Transverse colon (tissue), 4 donors: ENCODE results near the gene SYCE1L. TPM values are rescaled to one million over a fixed set of nuclear protein-coding genes. Genes with fewer than 3 reads are reported as not detected.
A peak's percentile ranks its signal among the peaks of the same experiment; 100 is the strongest.

Source experiments
- DNase-seq: peaks from one replicate; pipeline ENCODE4 v3.0.0-alpha.2; 2019
- H3K27ac ChIP-seq, 4 donors: fragments of 200-600 bp; sonication (generic); 2 replicates each; pipeline ENCODE4 v1.5.1; 2016 to 2018; ENCODE audit warnings: inconsistent platforms in 4 of 4
- H3K27me3 ChIP-seq: fragments of 200-600 bp; sonication (generic); 2 replicates; pipeline ENCODE4 v1.5.1; 2017; ENCODE audit warnings: inconsistent platforms
- H3K36me3 ChIP-seq, 4 donors: fragments of 200-600 bp; sonication (generic); 2 replicates each; pipeline ENCODE4 v1.5.1; 2017 to 2019; ENCODE audit warnings: inconsistent platforms in 4 of 4
- H3K4me1 ChIP-seq, 4 donors: fragments of 200-600 bp; sonication (generic); 2 replicates each; pipeline ENCODE4 v1.5.1; 2017 to 2020; ENCODE audit warnings: inconsistent platforms in 4 of 4
- H3K4me3 ChIP-seq, 4 donors: fragments of 200-600 bp; sonication (generic); 1 replicate in 1 of 4; 2 replicates in 3 of 4; pipeline versions ENCODE4 v1.5.1 to v1.6.1; 2017 to 2019; ENCODE audit warnings: inconsistent platforms in 4 of 4
- H3K9me3 ChIP-seq, 2 donors: fragments of 200-600 bp; sonication (generic); 2 replicates each; pipeline ENCODE4 v1.5.1; 2017 to 2019; ENCODE audit warnings: inconsistent platforms in 2 of 2
- EP300 ChIP-seq: sonication (generic); formaldehyde crosslinking; IDR thresholded peaks from one replicate; pipeline ENCODE4 v1.6.1; 2017; ENCODE audit warnings: antibody characterized with exemption, low read depth
- POLR2A ChIP-seq: fragments of 450-650 bp; IDR thresholded peaks from one replicate; pipeline ENCODE4 v1.6.1; 2016; ENCODE audit warnings: antibody characterized with exemption, mild to moderate bottlenecking, moderate library complexity
- POLR2AphosphoS5 ChIP-seq, 3 donors: sonication (generic); formaldehyde crosslinking; IDR thresholded peaks; one replicate each; pipeline ENCODE4 v1.6.1; 2016; ENCODE audit warnings: antibody characterized with exemption in 3 of 3
- WGBS, 2 donors: methylation state at CpG; one replicate each; pipeline ENCODE4 v1.1.5; 2018; ENCODE audit warnings: low coverage in 1 of 2; 5-methylcytosine and 5-hydroxymethylcytosine counted together
- in situ Hi-C, 4 donors: fragments of 200-750 bp; cut with MboI; loops; one replicate each; pipeline versions ENCODE4 v1.15.0 to v1.15.1; 2017; ENCODE audit warnings: low sequenced_read_pairs in 3 of 4, low pct_ligation_motif_present in 1 of 4, low pct_unique_long_range_greater_than_20kb in 1 of 4
- intact Hi-C: fragments of 100-400 bp; cut with DNase I; formaldehyde crosslinking; loops from one replicate; pipeline ENCODE4 v1.15.1; 2023; ENCODE audit warnings: low total_unique reads
- total RNA-seq, 4 donors: library from RNA; depleted of rRNA; stranded (reverse); fragments of >200 nt; gene quantifications; one replicate each; pipeline ENCODE4 v1.1.0, GENCODE V29; 2016
- TF ChIP-seq, protein P1 (sequence below), 5 experiments: fragments of 200-600 bp in 3 of 5; fragments of 450-650 bp in 2 of 5; sonication (generic) in 3 of 5; IDR thresholded peaks; 1 replicate in 2 of 5; 2 replicates in 3 of 5; pipeline ENCODE4 v1.5.1; 2016 to 2017; ENCODE audit warnings: antibody characterized with exemption in 5 of 5, inconsistent platforms in 3 of 5, mild to moderate bottlenecking in 2 of 5, moderate library complexity in 1 of 5

SYCE1L gene
- total RNA-seq, 4 donors from 2014 or later = 2.1 to 2.2 TPM; not detected in 2

DNA sequence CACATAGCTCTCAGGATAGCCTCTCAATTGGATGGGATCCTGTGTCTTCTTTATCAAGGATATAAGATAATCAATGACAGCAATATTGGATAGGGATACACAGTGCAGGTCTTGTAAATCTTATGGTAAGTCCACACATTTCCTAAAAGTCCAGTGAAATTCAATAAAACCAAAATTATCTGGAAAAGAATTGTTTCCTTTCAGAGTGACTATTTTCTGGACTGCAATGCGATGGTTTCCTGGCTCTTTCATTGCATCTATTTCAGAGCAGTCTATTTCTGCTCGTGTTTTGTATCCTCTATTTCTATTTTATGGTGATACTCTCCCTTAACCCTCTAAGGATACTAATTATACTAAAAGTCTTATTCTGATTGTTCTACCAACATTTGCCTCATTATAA is 32.5 kb upstream of the SYCE1L start:
- H3K27me3 ChIP-seq = peaks cover 10% of the 10 kb centered on the region
- H3K4me1 ChIP-seq = no peaks in the 10 kb centered on the region
- H3K27ac ChIP-seq = no peak overlapping the region
- H3K9me3 ChIP-seq = no peaks in the 10 kb centered on the region
- TF ChIP-seq, protein P1, sequence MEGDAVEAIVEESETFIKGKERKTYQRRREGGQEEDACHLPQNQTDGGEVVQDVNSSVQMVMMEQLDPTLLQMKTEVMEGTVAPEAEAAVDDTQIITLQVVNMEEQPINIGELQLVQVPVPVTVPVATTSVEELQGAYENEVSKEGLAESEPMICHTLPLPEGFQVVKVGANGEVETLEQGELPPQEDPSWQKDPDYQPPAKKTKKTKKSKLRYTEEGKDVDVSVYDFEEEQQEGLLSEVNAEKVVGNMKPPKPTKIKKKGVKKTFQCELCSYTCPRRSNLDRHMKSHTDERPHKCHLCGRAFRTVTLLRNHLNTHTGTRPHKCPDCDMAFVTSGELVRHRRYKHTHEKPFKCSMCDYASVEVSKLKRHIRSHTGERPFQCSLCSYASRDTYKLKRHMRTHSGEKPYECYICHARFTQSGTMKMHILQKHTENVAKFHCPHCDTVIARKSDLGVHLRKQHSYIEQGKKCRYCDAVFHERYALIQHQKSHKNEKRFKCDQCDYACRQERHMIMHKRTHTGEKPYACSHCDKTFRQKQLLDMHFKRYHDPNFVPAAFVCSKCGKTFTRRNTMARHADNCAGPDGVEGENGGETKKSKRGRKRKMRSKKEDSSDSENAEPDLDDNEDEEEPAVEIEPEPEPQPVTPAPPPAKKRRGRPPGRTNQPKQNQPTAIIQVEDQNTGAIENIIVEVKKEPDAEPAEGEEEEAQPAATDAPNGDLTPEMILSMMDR (IDR thresholded peaks at IDR 0.05) = no peak
- TF ChIP-seq EP300 (no peak), POLR2A (no peak), POLR2AphosphoS5 (IDR thresholded peaks at IDR 0.05) (no peak)
- no peaks in the 10 kb centered on the region for H3K36me3 ChIP-seq
- WGBS, 2 donors = 50 to 64% methylated on average over 2 of the region's 2 CpGs
- intact Hi-C loops = no loop called here
- in situ Hi-C loops = loop anchor here in 3 of 4 donors (10.0 kb wide), 2 partner anchors 1372 to 1382 kb away; no protein-coding TSS in a partner anchor
- no peak overlapping the region for H3K4me3 ChIP-seq
- DNase-seq = no peak

GRCh38 chr16:77168901-77169300 is 30.3 kb upstream of the SYCE1L start:
- H3K36me3 ChIP-seq = no peaks in the 10 kb centered on the region
- no peaks in the 10 kb centered on the region for H3K9me3 ChIP-seq
- no peaks in the 10 kb centered on the region for H3K4me1 ChIP-seq
- H3K4me3 ChIP-seq = no peak overlapping the region
- in situ Hi-C loops = loop anchor here in 3 of 4 donors (10.0 kb wide), 2 partner anchors 1374 to 1384 kb away; no protein-coding TSS in a partner anchor
- no peak for DNase-seq
- no peak overlapping the region for H3K27ac ChIP-seq
- no peak for TF ChIP-seq EP300
- TF ChIP-seq POLR2AphosphoS5 (IDR thresholded peaks at IDR 0.05) = no peak
- no peak for TF ChIP-seq POLR2A
- TF ChIP-seq, protein P1 (IDR thresholded peaks at IDR 0.05) = no peak
- intact Hi-C loops = no loop called here
- WGBS, 2 donors = 31 to 41% methylated on average over 4 of the region's 4 CpGs
- H3K27me3 ChIP-seq = peaks cover 10% of the 10 kb centered on the region

- peaks cover 10% of the 10 kb centered on the region for H3K27me3 ChIP-seq
- H3K27ac ChIP-seq = no peak overlapping the region
- no peaks in the 10 kb centered on the region for H3K36me3 ChIP-seq
- H3K4me3 ChIP-seq = no peak overlapping the region
- no peaks in the 10 kb centered on the region for H3K9me3 ChIP-seq
- WGBS, 2 donors = 0 to 12% methylated on average over 3 to 6 of the region's 6 CpGs
- in situ Hi-C loops (loop anchor here (10.0 kb wide), 2 partner anchors 1375 to 1385 kb away; no protein-coding TSS in a partner anchor), intact Hi-C loops (loop anchor here (5.0 kb wide), 1 partner anchor 1382 kb away; no protein-coding TSS in a partner anchor)
- no peaks in the 10 kb centered on the region for H3K4me1 ChIP-seq
- peak; percentile 23 for DNase-seq
- TF ChIP-seq POLR2A = no peak
- no peak for TF ChIP-seq EP300
- TF ChIP-seq, protein P1 (IDR thresholded peaks at IDR 0.05) = peak; percentile 19 to 48 (median 38)
- TF ChIP-seq POLR2AphosphoS5 (IDR thresholded peaks at IDR 0.05) = no peak
Measured at GRCh38 chr16:77169650-77170236, 29.5 kb upstream of the SYCE1L start.

GRCh38 chr16:77170805-77171204 is 28.4 kb upstream of the SYCE1L start:
- Histone ChIP-seq H3K27ac (no peak overlapping the region), H3K36me3 (no peaks in the 10 kb centered on the region), H3K27me3 (peaks cover 10% of the 10 kb centered on the region), H3K4me3 (no peak overlapping the region), H3K4me1 (no peaks in the 10 kb centered on the region), H3K9me3 (no peaks in the 10 kb centered on the region)
- 52 to 58% methylated on average over 4 of the region's 4 CpGs for WGBS, 2 donors
- DNase-seq = no peak
- no peak for TF ChIP-seq EP300
- TF ChIP-seq, protein P1 (IDR thresholded peaks at IDR 0.05) = no peak
- TF ChIP-seq POLR2A = no peak
- no peak for TF ChIP-seq POLR2AphosphoS5 (IDR thresholded peaks at IDR 0.05)
- in situ Hi-C loops (loop anchor here in 1 of 4 donors (10.0 kb wide), 1 partner anchor 1386 kb away; no protein-coding TSS in a partner anchor), intact Hi-C loops (loop anchor here (5.0 kb wide), 1 partner anchor 1384 kb away; no protein-coding TSS in a partner anchor)
